Activated CD4-positive, alpha-beta T cell treated with anti-CD3 and anti-CD28 coated beads, Interleukin-2, Interleukin-4, amounts not matched to agents 100 ng/mL and 50 ng/mL, durations not matched to agents 16 hours and 8 hours (primary cell): Measurements from ENCODE around the gene GSTO2.

Experiments
- DNase-seq: peaks from one replicate; pipeline ENCODE4 v3.0.0-alpha.2; 2020; ENCODE audit warnings: low spot score

The GSTO2 gene

DNA sequence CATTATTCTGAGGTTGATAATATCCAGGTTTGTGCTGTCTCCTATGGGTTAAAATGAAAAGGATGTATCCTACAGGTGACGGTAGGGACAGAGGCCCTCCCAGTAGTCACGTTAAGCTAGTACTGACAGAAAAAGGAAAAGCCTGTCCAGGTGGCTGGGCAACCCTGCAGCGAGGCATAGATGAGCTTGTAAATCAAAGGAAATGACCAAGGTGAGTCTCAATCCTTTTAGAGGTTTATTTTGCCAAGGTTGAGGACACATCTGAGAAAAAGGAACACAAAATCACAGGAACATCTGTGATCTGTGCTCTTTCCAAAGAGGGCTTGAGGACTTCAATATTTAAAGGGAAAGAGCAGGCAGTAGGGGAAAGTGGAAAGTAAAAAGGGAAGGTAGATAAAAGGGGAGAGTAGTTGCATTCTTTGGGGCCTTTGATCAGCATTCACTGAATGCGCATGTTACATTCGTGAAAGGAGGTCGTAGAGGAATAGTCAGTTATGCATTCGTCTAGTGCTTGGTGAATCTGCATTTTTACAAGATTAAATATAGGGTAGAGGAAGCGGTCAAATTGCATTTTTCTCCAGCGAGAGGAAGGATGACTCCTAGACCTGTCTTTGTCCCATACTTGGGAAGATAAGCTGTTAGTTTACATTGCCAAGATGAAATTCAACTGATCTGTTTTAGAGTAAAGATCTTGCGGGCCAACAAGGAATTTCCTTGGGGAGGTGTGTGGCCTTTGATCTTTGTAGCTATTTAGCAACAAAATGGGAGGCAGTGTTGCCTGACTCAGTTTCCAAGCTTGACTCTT lies 15.2 kb upstream of the GSTO2 start:
- DNase-seq = no peak

DNA sequence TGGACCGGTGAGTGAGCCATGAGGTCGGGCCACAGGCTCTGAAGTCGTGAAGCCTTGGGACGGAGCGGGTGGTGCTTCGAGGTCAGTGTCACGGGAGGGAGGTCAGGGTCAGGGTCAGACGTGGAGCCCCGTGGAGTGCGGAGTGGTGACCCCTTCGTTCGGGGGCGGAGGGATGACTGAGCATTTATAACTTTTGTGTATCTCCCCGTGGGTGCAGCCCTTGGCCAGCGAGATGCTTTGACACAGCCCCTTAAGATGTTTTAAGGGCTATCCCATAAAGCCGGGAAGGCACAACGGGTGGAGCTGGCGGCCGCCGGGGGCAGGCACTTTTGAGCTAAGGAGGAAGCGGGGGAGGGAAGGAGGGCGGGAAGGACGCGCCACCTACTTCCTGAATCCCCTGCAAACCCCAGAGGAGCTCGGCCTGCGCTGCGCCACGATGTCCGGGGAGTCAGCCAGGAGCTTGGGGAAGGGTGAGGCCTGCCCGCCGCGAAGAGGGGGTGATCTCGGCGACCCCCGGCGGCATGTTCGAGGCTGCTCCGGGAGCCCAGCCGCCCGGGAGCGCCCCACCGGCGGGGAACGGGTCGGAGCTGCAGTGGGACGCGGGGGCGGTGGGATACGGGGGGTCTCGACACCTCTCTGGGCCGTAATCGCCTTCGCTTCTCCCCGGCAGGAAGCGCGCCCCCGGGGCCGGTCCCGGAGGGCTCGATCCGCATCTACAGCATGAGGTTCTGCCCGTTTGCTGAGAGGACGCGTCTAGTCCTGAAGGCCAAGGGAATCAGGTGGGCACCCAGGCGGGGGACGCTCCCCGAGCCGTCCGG lies 14.3 kb upstream of the GSTO2 start, which contains the start of gene GSTO1:
Gene GSTO1 (plus strand): TSS at position 400 of the 818 bp plus-strand sequence. CDS start 37 bp downstream, at position 437.
- peak; percentile 57 for DNase-seq

DNA sequence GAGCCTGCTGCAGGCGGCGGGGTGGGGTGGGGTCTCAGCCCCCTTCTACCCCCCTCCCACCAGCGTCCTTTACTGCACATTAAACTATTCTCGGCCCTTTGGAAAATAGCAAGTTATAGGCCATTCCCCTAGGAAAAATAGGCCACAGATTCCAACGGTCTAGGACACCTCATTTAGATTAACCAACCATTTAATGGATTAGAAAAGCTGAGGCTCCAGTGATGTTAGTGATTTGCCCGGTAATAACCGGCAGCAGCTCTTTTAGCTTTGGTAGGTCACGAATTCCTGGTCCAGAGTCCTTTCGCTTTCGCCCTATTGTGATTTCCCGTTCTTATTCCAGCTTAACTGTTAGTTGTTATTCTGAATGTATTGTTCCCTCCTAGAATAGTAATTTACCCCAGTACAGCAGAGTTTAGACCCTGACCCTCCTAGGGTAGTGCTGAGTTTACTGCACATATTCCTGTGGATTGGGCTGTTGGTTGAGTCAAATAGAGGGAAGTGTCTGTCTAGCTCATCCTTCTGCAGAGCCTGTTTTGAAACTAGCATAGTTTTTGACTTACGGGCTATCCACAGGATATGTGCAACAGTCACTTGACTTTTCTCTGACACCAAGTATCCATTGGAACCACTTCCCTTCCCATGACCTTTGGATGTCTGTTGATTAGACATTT lies 13.5 kb upstream of the GSTO2 start:
- peak; percentile 59 for DNase-seq

GRCh38 chr10:104256335-104256961 lies 12.5 kb upstream of the GSTO2 start:
- no peak for DNase-seq

DNA sequence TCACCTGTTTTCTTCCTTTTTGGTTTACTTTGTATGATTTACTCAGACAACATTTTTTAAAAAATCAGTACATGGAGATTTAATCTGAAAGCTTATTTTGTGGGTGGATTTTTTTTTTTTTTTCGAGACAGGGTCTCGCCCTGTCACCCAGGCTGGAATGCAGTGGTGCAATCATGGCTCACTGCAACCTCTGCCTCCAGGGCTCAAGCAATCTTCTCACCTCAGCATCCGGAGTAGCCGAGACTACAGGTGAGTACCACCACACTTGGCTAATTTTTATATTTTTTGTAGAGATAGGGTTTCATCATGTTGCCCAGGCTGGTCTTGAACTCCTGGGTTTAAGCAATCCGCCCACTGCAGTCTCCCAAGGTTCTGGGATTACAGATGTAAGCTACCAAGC lies 11.7 kb upstream of the GSTO2 start:
- DNase-seq = no peak

- no peak for DNase-seq
Measured at GRCh38 chr10:104258209-104258608, 10.8 kb upstream of the GSTO2 start.

- DNase-seq = no peak
Measured at GRCh38 chr10:104259456-104259855, 9.5 kb upstream of the GSTO2 start.

- DNase-seq = no peak
Measured at GRCh38 chr10:104259999-104260774, 8.8 kb upstream of the GSTO2 start.

- DNase-seq = peak; percentile 39
Measured at GRCh38 chr10:104260775-104261115, 8.2 kb upstream of the GSTO2 start.

- no peak for DNase-seq
Measured at GRCh38 chr10:104262055-104262454, 6.9 kb upstream of the GSTO2 start.

- no peak for DNase-seq
Measured at GRCh38 chr10:104264783-104265182, 4.2 kb upstream of the GSTO2 start.

DNA sequence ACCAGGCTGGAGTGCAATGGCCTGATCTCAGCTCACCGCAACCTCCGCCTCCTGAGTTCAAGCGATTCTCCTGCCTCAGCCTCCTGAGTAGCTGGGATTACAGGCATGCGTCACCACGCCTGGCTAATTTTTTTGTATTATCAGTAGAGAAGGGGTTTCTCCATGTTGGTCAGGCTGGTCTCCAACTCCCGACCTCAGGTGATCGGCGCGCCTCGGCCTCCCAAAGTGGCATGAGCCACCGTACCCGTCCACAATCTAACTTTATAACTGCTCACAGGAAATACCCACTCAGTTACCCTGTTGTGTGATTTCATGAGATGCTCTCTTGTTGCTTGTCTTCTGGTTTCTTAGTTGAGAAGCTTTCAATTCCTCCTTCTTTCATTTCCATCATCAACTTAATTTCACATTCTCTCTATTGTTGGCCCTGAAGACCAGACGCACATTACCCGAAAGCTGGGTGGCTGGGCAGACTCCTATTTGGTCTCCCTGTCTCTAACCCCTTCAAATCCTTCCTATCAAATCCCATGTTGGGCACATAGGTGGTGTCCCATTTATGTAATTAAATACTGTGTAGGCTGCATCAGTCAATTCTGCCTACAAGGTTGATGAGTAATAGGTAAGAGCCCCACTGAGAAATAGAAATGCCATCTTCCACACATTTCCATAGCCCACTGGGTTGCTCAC lies 1.1 kb upstream of the GSTO2 start:
- DNase-seq = no peak

DNA sequence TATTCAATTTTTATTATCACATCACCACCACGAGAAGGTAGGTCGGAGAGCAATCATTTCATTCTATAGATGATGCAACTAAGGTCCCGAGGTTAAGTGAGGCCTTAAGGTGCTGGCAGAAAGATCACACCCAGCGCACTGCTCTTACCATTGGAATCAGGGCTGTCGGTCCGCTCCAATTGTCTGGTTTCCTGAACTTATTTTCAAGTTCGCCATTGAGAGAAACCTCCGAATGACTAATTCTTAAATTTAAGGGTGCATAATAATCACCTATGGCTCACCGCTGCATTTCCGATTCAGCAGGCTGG lies 625 bp upstream of the GSTO2 start:
- peak; percentile 8 for DNase-seq

DNA sequence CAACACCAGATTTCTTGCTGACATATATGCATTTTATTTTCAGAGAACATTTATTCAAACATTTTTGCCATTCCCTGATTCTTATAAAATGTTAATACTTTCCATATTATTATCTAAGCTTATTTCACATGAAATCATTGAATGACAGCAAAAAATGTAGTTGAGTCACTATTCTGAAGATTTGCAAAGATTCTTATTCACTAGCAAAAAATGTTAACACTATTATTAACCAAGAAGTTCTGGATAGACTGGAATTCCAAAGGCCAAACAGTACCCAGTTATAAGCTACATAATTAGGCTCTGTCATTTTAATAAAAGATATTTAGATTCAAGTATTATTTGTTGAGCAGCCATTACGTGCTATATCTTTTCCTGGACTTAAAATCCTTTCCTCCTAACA lies 4.3 kb downstream of the GSTO2 start:
- no peak for DNase-seq

GRCh38 chr10:104273899-104274575 lies 5.1 kb downstream of the GSTO2 start:
- DNase-seq = no peak

GRCh38 chr10:104274762-104275721 lies 6.1 kb downstream of the GSTO2 start:
- DNase-seq = peak; percentile 50

DNA sequence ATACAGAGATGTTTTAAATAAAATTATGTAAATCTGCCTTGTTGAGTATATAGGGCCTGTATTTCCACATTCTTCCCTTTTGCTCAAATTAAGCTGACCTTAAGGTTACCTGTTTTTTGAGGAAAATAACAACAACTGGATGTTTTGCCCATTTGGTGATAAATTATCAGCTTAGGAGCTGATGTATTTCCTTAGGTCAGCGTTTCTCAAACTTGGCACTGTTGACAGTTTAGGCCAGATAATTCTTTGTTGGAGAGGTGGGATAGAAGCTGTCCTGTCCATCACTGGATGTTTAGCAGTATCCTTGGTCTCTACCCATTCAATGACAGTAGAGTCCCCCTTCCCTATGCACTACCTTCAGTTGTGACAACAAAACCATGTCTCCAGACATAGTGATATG lies 7.2 kb downstream of the GSTO2 start:
- no peak for DNase-seq

DNA sequence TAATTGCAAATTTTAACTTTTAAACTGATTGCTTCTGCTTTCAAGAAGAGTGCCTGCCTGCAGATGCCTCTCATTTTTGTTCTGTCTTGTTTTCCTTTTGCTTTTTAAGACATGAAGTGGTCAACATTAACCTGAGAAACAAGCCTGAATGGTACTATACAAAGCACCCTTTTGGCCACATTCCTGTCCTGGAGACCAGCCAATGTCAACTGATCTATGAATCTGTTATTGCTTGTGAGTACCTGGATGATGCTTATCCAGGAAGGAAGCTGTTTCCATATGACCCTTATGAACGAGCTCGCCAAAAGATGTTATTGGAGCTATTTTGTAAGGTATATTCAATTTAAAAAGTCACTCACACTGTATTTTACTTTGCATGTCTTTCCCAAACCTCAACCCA lies 8.8 kb downstream of the GSTO2 start:
- no peak for DNase-seq

- DNase-seq = no peak
Measured at GRCh38 chr10:104279550-104280259, 10.7 kb downstream of the GSTO2 start.
